HepG2 (cell line): ENCODE measurements around the gene DOK7.

Experiments used
- CTCF ChIP-seq: sonication (generic); formaldehyde crosslinking; IDR thresholded peaks from 2 replicates; pipeline ENCODE4 v1.5.0; 2020; ENCODE audit warnings: mild to moderate bottlenecking, missing genetic modification reagents, moderate library complexity
- HDAC6 ChIP-seq: fragments of 200-600 bp; sonication (generic); IDR thresholded peaks from 2 replicates; pipeline ENCODE4 v1.7.0; 2017; ENCODE audit warnings: mild to moderate bottlenecking, antibody characterized with exemption, low read length, low read depth
- JUND ChIP-seq: sonication (generic); formaldehyde crosslinking; IDR thresholded peaks from 2 replicates; pipeline ENCODE4 v1.8.0; 2022; ENCODE audit warnings: mild to moderate bottlenecking, missing genetic modification reagents
- RFX5 ChIP-seq: IDR thresholded peaks from 2 replicates; pipeline ENCODE4 v1.6.1; 2011; ENCODE audit warnings: low read depth, low read length, improper control_type of control experiment

GRCh38 chr4:3512719-3513118, 49.6 kb downstream of the DOK7 start:
- TF ChIP-seq RFX5 (no peak), JUND (CRISPR knock-in tag) (no peak), HDAC6 (no peak), CTCF (CRISPR knock-in tag) (no peak)
